ENCODE results near the gene TEKT5.

The TEKT5 gene

GRCh38 chr16:10667239-10667638 is 27.5 kb downstream of the TEKT5 start:
- no peak overlapping the region for H3K4me3 ChIP-seq (replicated peaks; ENCODE audit: low read depth, low read length)
- no peak for TF ChIP-seq CTCF (IDR thresholded peaks at IDR 0.05; ENCODE audit: low read length, missing control alignments)
- DNase-seq (ENCODE audit: low read depth): no peak

GRCh38 chr16:10666291-10666690 is 28.4 kb downstream of the TEKT5 start:
- H3K4me3 ChIP-seq (replicated peaks; ENCODE audit: low read depth, low read length): no peak overlapping the region
- no peak for DNase-seq (ENCODE audit: low read depth)
- no peak for TF ChIP-seq CTCF (IDR thresholded peaks at IDR 0.05; ENCODE audit: low read length, missing control alignments)

GRCh38 chr16:10665166-10665565 is 29.6 kb downstream of the TEKT5 start:
- no peak for TF ChIP-seq CTCF (IDR thresholded peaks at IDR 0.05; ENCODE audit: low read length, missing control alignments)
- H3K4me3 ChIP-seq (replicated peaks; ENCODE audit: low read depth, low read length): no peak overlapping the region
- DNase-seq (ENCODE audit: low read depth): no peak

- no peak for TF ChIP-seq CTCF (IDR thresholded peaks at IDR 0.05; ENCODE audit: low read length, missing control alignments)
- DNase-seq (ENCODE audit: low read depth): no peak
- H3K4me3 ChIP-seq (replicated peaks; ENCODE audit: low read depth, low read length): no peak overlapping the region
These were observed 30.0 kb downstream of the TEKT5 start for GRCh38 chr16:10664720-10665126.

GRCh38 chr16:10663744-10664143 is 31.0 kb downstream of the TEKT5 start:
- no peak for TF ChIP-seq CTCF (IDR thresholded peaks at IDR 0.05; ENCODE audit: low read length, missing control alignments)
- H3K4me3 ChIP-seq (replicated peaks; ENCODE audit: low read depth, low read length): no peak overlapping the region
- no peak for DNase-seq (ENCODE audit: low read depth)

GRCh38 chr16:10663146-10663545 is 31.6 kb downstream of the TEKT5 start:
- no peak for DNase-seq (ENCODE audit: low read depth)
- TF ChIP-seq CTCF (IDR thresholded peaks at IDR 0.05; ENCODE audit: low read length, missing control alignments): no peak
- no peak overlapping the region for H3K4me3 ChIP-seq (replicated peaks; ENCODE audit: low read depth, low read length)

- H3K4me3 ChIP-seq (replicated peaks; ENCODE audit: low read depth, low read length): no peak overlapping the region
- DNase-seq (ENCODE audit: low read depth): no peak
- TF ChIP-seq CTCF (IDR thresholded peaks at IDR 0.05; ENCODE audit: low read length, missing control alignments): no peak
These were observed 32.5 kb downstream of the TEKT5 start for GRCh38 chr16:10662212-10662611.

Data from fibroblast of pulmonary artery (primary cell).